Activated T-cell treated with anti-CD3 and anti-CD28 coated beads for 4 hours (primary cell): Measurements from ENCODE around the gene DENND4A.
"Not testable (repeated sequence)": the region's sequence is repeated elsewhere in the genome, so short reads cannot be mapped to it uniquely, and the experiment has no call there.

Experiments
- DNase-seq: peaks from one replicate; pipeline ENCODE4 v3.0.0-alpha.2; 2020

DENND4A gene

DNA sequence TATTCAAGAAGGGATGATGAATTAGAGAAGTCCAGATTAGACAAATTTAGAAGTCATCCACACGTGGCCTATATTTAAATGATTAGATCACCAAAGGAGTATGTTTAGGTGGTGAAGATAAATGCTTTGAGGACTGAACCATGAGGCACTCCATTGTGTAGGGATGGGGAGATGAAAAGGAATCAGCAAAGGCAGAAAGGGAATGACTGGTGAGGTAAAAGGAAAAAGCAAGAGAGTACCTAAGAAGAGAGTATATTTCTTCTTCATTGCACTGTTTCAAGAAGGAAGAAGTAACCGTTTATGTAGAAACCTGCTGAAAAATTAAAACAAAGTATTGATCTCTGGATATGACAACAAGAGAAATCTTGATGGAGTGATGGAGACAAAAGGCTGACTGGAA is 40.7 kb downstream of the DENND4A start:
- DNase-seq, result no peak

DNA sequence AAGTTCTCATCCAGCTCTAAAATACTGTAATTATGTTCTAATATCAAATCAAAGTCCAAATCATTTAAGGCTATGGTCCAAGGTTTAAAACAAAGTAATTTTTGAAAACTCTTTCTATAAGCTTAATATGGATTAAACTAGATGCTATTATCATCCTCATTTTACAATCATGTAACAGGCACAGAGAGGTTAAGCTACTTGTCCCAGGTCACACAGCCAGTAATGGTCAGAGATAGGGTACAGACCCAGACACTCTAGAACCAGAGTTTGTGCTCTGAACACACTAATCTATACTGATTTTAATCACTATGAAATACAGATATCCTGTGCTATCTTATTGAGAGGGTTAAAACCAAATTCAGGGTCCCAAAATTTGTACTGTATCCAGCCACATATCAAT is 44.8 kb downstream of the DENND4A start:
- no peak for DNase-seq

DNA sequence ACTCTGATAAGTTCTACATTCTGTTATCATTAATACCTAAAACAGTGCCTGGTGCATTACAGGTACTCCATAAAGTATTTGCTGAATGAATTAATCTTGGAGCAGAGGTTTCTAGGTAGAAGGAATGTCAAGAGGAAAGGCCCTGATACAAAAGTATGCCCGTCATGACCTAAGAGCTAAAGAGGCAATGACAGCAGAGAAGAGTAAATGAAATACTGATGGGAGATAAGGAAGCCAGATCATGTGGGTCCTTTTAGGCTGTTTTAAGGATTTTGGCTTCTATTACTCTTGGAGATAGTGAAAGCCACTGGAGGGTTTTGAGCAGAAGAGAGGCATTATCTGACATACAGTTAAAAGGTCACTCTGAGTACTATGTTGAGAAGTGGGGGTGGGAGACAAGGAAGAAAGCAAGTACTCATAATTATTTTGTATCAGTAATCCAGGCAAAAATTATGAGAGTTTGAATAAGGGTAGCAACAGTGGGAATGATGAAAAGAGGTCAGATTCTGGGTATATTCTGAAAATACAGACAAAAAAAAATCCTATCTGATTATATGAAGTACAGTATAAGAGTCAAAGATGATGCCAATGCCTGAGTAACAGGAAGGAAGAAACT is 48.3 kb downstream of the DENND4A start:
- DNase-seq, result no peak

DNA sequence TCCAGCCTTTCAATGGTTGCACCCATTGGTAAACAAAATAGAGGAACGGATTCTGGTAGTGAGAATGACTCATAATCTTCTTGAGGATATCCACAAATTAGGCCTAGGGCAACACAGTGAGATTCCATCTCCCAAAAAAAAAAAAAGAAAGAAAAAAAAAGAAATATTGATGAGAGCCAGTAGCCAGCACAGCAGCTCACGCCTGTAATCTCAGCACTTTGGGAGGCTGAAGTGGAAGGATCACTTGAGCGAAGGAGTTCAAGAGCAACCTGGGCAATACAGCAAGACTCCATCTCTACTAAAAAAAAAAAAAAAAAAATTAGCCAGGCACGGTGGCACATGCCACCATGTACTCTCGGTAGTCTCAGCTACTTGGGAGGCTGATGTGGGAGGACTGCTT is 51.9 kb downstream of the DENND4A start:
- no peak for DNase-seq

DNA sequence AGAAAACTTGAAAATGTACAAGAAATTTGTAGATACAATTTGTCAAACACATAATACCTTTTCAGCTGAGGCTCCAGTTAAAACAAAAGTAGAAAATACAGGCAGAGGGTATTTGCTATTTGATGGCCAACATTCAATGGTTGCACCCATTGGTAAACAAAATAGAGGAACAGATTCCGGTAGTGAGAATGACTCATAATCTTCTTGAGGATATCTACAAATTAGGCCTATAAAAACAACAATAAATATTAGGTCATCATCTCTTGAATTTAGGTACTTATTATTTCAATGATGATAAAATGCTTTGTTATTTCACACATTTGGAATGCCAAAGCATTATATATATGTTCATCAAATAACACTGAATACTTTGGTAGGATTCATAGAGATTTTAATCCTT is 53.4 kb downstream of the DENND4A start:
- no peak for DNase-seq

DNA sequence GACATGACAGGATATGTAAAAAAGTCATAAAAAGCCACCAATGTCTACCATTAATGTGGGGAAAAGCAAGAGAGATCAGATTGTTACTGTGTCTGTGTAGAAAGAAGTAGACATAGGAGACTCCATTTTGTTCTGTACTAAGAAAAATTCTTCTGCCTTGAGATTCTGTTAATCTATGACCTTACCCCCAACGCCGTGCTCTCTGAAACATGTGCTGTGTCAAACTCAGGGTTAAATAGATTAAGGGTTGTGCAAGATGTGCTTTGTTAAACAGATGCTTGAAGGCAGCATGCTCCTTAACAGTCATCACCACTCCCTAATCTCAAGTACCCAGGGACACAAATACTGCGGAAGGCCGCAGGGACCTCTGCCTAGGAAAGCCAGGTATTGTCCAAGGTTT is 58.5 kb downstream of the DENND4A start:
- DNase-seq, result not testable (repeated sequence)

DNA sequence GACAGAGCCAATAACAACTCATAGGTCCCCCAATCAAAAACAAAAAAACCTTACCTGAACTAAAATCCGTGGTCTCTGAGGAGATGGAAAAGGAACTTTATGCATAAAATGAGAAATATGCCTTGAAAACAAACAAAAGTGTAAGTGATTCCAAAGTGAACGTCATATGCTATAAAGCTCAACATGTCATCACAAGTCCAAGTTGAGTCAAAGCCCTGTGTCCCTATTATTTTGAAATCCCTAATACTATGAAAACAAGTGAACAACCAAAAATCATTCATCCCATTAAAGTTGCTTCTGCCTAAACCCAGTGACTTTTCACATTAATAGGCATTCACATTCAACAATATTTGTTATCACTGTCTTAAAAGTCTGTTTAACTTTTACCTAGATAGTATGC is 59.4 kb downstream of the DENND4A start:
- no peak for DNase-seq

DNA sequence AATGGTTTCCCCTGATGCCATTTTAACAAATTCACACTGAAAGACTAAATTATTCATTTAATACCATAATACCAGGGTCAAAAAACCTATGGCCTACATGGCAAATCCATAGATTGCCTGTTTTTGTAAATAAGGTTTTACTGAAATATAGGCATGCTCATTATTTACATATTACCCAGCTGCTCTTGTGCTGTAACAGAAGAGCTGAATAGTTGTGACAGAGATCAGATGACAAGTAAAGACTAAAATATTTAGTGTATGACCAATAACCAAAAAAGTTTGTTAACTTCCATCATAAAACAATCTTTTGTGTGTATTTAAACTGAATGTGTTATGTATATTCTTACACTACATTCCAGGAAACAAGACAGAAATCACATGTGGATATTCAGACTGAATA is 60.2 kb downstream of the DENND4A start:
- no peak for DNase-seq

DNA sequence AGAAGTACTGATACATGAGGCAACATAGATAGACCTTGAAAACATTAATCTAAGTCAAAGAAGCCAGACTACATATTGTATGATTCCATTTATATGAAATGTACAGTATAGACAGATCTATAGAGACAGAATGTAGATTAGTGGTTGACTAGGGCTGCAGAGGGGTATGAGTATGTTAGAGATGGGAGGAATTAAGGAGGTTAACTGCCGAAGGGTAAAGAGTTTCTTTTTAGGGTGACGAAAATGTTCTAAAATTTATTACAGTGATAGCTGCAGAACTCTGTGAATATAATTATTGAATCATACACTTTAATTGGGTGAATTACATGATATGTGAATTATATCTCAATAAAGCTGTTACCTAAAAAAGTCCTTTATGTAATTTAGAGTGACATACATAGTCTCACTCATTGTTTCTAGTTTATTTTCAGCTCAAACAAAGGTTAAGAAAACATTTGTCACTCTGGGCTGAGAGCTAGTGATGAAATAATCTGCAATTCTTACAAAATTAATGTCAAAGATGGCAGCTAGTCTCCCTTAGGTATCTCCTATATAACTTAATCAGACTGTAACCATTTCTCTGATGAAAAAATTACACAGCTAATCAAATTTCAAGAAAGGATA is 61.4 kb downstream of the DENND4A start:
- no peak for DNase-seq

DNA sequence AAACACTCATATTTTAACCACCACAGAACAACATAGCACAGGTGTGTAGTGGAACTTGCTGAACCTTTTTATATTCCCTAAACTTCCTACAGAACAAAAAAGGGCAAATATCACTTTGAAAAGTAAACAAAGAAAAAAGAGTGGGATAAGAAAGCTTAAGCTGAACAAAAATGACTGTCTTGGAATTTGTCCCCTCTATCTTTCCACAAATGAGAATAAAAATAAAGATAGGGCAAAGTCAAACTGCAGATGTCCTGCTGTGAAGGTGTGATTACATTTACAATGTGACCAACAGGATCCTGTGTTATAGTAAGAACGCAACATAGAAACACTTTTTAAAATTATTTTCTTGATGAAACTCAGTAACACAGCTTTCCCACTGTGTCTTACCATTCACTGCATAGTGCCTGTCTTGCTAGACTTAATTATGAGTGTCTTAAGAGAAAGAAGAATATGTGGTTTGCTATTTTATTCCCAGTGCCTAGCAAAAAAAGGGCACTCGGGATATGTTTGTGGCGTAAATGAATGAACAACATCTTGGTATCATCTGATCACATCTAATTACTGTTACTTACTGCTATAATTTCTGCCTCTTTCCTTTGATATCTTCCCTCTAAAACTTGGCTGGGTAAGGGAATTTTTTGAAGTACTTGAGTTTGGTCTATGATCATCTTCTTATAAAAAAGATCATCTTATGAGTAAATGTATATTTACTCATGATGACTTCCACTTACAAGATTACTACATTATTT is 67.5 kb downstream of the DENND4A start:
- DNase-seq, result no peak

DNA sequence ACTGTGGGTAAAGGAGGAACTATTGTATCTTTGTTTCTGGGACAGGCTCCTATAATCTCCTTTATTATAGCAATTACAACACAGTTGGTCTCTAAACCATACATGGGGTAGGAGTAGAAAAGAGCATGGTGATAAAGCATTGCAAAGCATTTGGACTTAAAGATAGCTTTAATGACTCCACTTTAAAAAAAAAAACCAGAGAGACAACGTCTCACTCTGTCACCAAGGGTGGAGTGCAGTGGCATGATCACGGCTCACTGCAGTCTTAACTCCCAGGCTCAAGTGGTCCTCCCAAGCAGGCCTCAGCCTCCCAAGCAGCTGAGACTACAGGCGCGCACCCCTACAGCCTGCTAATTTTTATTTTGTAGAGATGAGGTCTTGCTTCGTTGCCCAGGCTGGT is 68.2 kb downstream of the DENND4A start:
- DNase-seq, result no peak

DNA sequence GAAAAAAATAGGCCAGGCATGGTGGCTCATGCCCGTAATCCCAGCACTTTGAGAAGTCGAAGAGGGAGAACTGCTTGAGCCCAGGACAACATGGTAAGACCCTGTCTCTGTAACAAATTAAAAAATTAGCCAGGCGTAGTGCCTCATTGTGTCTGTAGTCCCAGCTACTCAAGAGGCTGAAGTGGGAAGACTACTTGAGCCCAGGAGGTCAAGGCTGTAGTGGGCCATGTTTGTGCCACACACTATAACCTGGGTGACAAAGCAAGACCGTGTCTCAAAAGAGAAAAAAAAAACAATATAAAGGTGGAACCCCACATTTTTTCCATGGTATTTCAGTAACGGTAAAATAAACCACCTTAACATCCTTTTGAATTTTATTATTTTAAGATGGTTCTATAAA is 69.9 kb downstream of the DENND4A start:
- DNase-seq, result no peak

DNA sequence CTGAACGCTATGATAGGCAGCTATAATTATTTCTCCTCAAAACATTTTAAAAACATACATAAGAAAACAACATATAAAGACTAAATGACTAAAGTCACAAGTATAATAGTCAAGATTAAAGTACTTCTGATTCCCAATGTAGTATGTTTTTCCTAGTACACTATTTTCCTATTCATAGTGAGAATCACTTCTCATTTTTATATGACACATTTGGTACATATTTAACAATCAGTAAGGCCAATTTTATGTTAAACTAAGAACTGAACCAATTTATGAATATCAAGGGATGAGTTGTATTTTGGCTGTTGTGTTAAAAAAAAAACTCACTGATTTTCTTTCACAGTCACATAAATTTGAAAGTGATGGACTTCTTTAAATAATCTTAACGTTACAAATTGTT is 79.7 kb downstream of the DENND4A start:
- no peak for DNase-seq

DNA sequence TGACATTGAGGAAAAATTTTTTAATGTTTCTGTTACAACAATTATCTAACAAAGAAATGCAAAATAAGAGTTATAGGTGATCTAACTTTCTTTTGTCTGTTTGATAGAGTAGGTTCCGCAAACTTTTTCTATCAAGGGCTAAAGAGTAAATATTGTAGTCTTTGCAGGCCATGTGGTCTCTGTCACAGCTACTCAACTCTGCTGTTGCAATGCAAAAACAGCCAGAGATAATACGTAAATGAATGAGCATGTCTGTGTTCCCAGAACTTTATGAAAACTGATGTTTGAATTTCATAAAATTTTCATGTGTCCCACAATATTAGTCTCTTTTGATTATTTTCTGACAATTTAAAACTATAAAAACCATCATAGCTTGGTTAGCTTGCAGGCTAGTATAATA is 97.0 kb downstream of the DENND4A start:
- no peak for DNase-seq

DNA sequence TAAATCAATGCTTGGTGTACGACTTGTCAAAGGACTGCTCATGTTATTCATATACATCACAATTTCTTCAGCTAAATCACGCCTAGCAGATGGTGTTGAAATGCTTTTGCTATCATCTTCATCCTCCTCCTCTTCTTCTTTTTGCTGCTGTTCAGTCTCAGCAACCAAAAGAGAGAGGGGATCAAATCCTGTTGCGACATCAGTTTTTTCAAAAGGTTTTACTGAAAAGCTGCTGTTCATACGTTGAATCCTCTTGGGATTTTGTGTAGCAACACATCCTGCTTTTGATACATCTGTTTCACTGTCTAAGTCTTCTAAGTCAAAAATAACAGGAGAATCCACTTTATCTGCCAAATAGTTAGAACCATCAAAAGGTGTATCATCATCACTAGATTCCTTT is 101.3 kb downstream of the DENND4A start:
- no peak for DNase-seq

DNA sequence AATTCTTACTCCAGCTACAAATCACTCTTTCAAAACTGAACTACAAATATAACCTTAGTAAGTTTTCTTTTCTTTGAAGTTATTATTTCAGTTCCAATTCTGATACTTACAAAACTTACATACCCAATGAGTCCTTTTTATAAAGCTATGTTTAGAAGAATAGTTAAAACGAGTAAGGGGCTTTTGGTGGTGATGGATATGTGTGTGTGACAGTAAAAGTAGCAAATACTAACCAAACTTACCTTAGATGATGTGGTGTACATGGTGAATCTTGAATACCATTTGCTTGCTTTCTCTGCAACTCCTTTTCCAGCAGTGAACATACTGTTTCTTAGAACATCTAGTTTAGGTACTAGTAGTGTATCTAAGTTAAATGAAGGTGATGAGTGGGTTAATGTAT is 101.9 kb downstream of the DENND4A start:
- no peak for DNase-seq

DNA sequence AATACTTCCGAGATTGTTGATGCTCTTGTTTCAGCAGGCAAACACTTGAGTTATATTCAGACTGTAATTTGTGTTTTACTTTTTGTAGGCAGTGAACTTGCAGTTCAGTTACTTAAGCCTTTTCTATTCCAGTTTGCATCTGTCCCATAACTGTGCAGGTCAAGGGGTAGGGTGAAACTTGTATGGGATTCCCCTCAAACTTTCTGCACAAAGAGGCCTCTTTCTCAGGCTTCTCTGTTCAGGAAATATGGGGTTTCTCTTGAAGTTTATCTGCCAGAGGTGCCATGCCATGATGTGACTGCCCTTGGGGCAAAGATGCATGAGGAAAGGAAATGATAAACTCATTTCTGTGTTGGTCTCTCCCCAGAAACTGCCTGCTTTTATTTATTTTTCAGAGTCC is 103.6 kb downstream of the DENND4A start:
- no peak for DNase-seq

DNA sequence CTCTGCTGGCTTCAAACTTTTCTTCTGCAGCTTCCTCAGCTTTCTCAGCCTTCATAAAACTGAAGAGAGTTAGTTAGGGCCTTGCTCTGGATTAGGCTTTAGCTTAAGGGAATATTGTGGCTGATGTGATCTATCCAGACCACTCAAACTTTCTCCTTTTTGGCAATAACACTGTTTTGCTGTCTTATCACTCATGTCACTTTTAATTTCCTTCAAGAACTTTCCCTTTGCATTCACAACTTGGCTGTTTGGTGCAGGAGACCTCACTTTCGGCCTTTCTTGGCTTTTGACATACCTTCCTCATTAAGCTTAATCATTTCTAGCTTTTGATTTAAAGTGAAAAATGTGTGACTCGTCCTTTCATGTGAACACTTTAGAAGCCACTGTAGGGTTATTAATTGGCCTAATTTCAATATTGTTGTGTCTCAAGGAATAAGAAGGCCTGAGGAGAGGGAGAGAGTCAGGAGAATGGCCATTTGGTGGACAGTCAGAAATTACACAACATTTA is 109.6 kb downstream of the DENND4A start:
- DNase-seq, result no peak

DNA sequence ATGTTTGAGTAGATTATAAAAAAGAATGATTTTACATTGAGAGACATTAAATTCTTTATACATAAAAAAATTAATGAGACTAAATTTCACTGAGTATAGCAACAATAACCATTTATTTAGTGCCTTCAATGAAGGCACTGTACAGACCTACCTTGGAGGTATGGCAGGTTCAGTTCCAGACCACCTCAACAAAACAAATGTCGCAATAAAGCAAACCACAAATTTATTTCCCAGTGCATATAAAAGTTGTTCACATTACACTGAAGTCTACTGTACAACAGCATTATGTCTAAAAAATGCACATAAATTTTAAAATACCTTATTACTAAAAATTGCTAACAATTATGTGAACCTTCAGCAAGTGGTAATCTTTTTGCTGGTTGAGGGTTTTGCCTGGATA is 111.5 kb downstream of the DENND4A start:
- no peak for DNase-seq

DNA sequence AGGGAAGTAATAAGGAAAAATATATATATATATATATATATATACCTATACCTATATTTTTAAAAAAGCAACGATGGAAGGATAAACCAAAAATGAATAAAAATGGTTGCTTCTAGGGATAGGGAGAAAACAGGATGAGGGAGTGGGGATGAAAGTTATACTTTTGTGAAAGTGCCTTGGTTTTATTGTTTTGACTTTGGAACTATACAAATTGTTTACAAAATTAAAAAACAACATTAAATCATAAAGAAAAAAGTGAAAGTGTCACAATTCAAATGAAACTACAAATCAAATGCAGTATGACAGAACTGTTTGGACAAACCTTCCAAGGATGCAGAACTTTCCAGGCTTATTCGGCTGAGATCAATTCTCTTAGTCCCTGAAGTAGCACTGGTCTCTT is 116.0 kb downstream of the DENND4A start:
- no peak for DNase-seq

DNA sequence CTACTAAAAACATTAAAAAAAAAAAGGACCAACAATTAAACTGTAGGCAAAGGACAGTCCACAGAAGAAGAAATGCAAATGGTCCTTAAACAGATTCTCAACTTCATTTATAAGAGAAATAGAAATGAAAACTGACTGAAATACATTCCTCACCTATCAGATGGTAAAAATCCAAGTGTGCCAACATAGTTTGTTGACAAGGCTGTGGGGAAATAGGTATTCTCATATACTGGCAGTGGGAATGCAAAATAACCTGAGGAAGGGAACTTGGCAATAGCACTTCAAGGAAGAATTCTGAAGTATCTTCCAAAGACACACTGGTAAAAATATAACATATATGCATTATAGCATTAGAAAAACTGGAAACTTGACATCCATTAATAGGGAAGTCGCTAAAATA is 116.5 kb downstream of the DENND4A start:
- DNase-seq, result no peak

DNA sequence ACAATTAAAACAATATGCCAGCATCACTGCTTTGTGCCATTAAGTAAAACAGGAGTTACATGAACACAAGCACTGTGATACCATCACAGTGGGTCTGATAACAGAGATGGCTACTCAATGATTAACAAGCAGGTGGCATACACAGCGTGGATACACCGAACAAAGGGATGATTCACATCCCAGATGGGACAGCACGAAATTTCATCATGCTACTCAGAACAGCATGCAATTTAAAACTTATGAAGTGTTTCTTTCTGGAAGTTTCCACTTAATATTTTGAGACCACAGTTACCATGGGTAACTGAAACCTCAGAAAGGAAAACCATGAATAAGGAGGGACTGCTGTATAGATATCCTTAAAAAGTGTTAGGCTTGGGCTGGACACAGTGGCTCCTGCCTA is 125.8 kb downstream of the DENND4A start:
- no peak for DNase-seq

DNA sequence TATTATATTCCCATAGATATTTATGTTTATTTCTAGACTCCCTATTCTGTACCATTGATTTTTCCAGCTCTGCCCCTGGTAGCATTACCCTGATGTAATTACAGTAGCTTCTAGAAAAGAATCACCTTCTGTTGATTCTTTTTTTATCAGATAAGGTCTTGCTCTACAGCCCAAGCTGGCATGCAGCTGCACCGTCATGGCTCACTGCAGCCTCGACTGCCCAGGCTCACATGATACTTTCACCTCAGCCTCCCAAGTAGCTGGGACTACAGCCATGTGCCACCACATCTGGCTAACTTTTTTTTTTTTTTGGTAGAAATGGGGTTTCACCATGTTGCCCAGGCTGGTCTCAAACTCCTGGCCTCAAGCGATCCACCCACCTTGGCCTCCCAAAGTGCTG is 128.6 kb downstream of the DENND4A start:
- no peak for DNase-seq

DNA sequence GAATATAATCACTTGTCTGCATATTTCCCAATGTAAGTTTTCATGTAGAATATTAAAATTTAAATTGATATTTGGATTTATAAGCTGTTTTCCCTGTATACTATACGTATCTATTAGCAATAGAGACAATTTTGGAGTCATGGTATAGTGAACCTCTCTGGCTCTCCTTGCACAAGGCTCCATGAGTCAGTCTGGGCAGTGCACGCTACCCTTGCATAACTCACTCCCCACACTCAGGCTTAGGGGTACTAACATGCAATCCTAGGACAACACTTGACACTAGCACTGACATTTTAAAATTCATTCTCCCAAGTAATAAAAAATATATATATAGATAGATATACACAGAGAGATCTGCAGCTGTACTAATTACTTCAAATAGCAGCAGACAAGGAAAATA is 131.2 kb downstream of the DENND4A start:
- DNase-seq, result no peak
